Measurements from ENCODE around the gene ATXN7. TPM values are rescaled to one million over a fixed set of nuclear protein-coding genes. Genes with fewer than 3 reads are reported as not detected.

ATXN7 gene
- total and polyA plus RNA-seq, 2 of the 13 experiments (the other 11 are each of a cell fraction or from before 2014, with no cell fraction given): 13.8 to 20.0 TPM

DNA sequence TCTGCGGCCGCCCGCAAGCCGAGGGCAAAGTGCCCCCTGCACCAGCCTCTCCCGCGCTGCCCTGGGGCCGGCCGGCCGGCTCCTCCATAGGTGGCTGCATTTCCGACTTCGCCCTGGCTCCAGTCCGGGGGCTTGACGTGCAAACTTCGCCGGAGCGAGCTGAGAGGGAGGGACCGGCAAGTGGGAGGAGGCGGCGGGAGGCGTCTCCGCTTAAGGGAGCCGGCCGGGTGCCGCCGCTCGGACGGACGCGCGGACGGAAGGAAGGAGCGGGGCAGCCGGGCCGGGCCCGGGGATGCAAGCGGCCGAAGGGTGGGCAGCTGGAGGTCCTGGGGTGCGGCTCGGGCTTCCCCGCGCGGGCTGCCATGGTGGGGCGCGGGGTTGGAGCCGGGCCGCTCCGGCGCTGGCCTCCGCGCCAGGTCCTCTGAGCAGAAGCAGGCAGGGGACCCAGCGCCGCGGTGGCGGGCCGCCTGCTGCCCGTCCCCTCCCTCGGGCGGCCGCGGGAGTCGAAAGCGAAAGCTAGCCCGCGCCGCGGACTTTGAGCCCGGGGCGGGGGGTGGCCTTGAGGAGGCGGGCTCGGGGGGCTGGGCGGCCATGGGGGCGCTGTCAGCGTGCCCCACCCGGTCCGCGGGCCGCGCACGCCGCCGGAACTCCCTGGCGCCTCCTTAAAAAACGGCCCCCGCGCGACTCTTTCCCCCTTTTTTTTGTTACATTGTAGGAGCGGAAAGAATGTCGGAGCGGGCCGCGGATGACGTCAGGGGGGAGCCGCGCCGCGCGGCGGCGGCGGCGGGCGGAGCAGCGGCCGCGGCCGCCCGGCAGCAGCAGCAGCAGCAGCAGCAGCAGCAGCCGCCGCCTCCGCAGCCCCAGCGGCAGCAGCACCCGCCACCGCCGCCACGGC lies 48.5 kb downstream of the ATXN7 start, which contains the start of gene SCAANT1 (continued):
- TF ChIP-seq CBFB (CRISPR knock-in tag; IDR thresholded peaks at IDR 0.05) (no peak), BATF2 (CRISPR knock-in tag; IDR thresholded peaks at IDR 0.05) (no peak), MAZ (IDR thresholded peaks at IDR 0.05; ENCODE audit: borderline replicate concordance, low read depth, low read length) (no peak), MAZ (CRISPR knock-in tag; IDR thresholded peaks at IDR 0.05; ENCODE audit: low read depth) (peak; percentile 83), YEATS2 (CRISPR knock-in tag; IDR thresholded peaks at IDR 0.05; ENCODE audit: borderline replicate concordance) (no peak), SIN3B (IDR thresholded peaks at IDR 0.05; ENCODE audit: low read length) (no peak), ATF5 (CRISPR knock-in tag; IDR thresholded peaks at IDR 0.05; ENCODE audit: low read depth) (no peak), ZNF350 (CRISPR knock-in tag; IDR thresholded peaks at IDR 0.05; ENCODE audit: borderline replicate concordance, low read depth) (no peak; the same call in 1 of the 2 replicates), TP53 (CRISPR knock-in tag; conservative IDR thresholded peaks at IDR 0.05) (no peak), TSC22D2 (CRISPR knock-in tag; IDR thresholded peaks at IDR 0.05; ENCODE audit: borderline replicate concordance) (no peak), STAT5B (CRISPR knock-in tag; IDR thresholded peaks at IDR 0.05) (no peak), SMC3 (IDR thresholded peaks at IDR 0.05; ENCODE audit: low read length) (no peak), LBX2 (CRISPR knock-in tag; IDR thresholded peaks at IDR 0.05; ENCODE audit: borderline replicate concordance) (no peak), ZNF563 (CRISPR knock-in tag; IDR thresholded peaks at IDR 0.05) (peak; percentile 56; the same call in 1 of the 2 replicates), ZSCAN12 (CRISPR knock-in tag; IDR thresholded peaks at IDR 0.05) (no peak), DMAP1 (CRISPR knock-in tag; IDR thresholded peaks at IDR 0.05) (peak; percentile 45; the same call in 1 of the 2 replicates), ARHGAP35 (CRISPR knock-in tag; IDR thresholded peaks at IDR 0.05; ENCODE audit: borderline replicate concordance) (no peak), ZSCAN30 (CRISPR knock-in tag; IDR thresholded peaks at IDR 0.05) (no peak), SOX6 (IDR thresholded peaks at IDR 0.05) (no peak), SOX6 (CRISPR knock-in tag; IDR thresholded peaks at IDR 0.05) (peak; percentile 45; the same call in 1 of the 2 replicates), ZEB1 (IDR thresholded peaks at IDR 0.05; ENCODE audit: insufficient replicate concordance, low read depth) (peak; percentile 58), ZNF34 (CRISPR knock-in tag; IDR thresholded peaks at IDR 0.05; ENCODE audit: borderline replicate concordance) (0 out of 2 replicates have a peak, but pooled peaks have one; percentile 57), KMT2A (CRISPR knock-in tag; IDR thresholded peaks at IDR 0.05) (peak; percentile 72; the same call in 1 of the 2 replicates), ZNF788 (CRISPR knock-in tag; IDR thresholded peaks at IDR 0.05; ENCODE audit: borderline replicate concordance) (0 out of 2 replicates have a peak, but pooled peaks have one; percentile 24), ZNF17 (CRISPR knock-in tag; IDR thresholded peaks at IDR 0.05) (no peak), ZSCAN29 (CRISPR knock-in tag; conservative IDR thresholded peaks at IDR 0.05) (peak; percentile 71; the same call in 1 of the 2 replicates)
- TF ChIP-seq, protein P1, sequence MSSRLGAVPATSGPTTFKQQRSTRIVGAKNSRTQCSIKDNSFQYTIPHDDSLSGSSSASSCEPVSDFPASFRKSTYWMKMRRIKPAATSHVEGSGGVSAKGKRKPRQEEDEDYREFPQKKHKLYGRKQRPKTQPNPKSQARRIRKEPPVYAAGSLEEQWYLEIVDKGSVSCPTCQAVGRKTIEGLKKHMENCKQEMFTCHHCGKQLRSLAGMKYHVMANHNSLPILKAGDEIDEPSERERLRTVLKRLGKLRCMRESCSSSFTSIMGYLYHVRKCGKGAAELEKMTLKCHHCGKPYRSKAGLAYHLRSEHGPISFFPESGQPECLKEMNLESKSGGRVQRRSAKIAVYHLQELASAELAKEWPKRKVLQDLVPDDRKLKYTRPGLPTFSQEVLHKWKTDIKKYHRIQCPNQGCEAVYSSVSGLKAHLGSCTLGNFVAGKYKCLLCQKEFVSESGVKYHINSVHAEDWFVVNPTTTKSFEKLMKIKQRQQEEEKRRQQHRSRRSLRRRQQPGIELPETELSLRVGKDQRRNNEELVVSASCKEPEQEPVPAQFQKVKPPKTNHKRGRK (CRISPR knock-in tag; IDR thresholded peaks at IDR 0.05): no peak

Measured in HepG2 (cell line).